ENCODE results near the gene RWDD2A. TPM values are rescaled to one million over a fixed set of nuclear protein-coding genes. Genes with fewer than 3 reads are reported as not detected.

Gene RWDD2A
- total RNA-seq, 1 experiment from 2014 or later, result 1.6 TPM

GRCh38 chr6:83198486-83199172, 5.5 kb downstream of the RWDD2A start:
- no peak for DNase-seq (ENCODE audit: low spot score)

GRCh38 chr6:83199173-83199862, 6.2 kb downstream of the RWDD2A start:
- DNase-seq (ENCODE audit: low spot score), result no peak

- no peak for DNase-seq (ENCODE audit: low spot score)
These were observed 6.7 kb downstream of the RWDD2A start for GRCh38 chr6:83199863-83200225.

GRCh38 chr6:83202031-83202430, 8.9 kb downstream of the RWDD2A start:
- DNase-seq (ENCODE audit: low spot score), result no peak

GRCh38 chr6:83215131-83216047, 22.2 kb downstream of the RWDD2A start:
- peak; percentile 30 for DNase-seq (ENCODE audit: low spot score)

GRCh38 chr6:83216806-83217205, 23.6 kb downstream of the RWDD2A start:
- no peak for DNase-seq (ENCODE audit: low spot score)

GRCh38 chr6:83218646-83219045, 25.5 kb downstream of the RWDD2A start:
- DNase-seq (ENCODE audit: low spot score), result no peak

GRCh38 chr6:83220121-83220520, 27.0 kb downstream of the RWDD2A start:
- no peak for DNase-seq (ENCODE audit: low spot score)

- DNase-seq (ENCODE audit: low spot score), result no peak
These were observed 28.1 kb downstream of the RWDD2A start for GRCh38 chr6:83221276-83221675.

GRCh38 chr6:83221889-83222479, 28.8 kb downstream of the RWDD2A start:
- no peak for DNase-seq (ENCODE audit: low spot score)

- no peak for DNase-seq (ENCODE audit: low spot score)
These were observed 33.4 kb downstream of the RWDD2A start for GRCh38 chr6:83226517-83226916.

GRCh38 chr6:83231146-83231545, 38.0 kb downstream of the RWDD2A start:
- no peak for DNase-seq (ENCODE audit: low spot score)

GRCh38 chr6:83247471-83247870, 54.3 kb downstream of the RWDD2A start:
- DNase-seq (ENCODE audit: low spot score), result peak; percentile 9

Other genes with a start within 250 kb of the RWDD2A start
- 4.2 and 9.3 TPM in 2 replicates for gene UBE3D, start 127.5 kb upstream of the RWDD2A start, total RNA-seq (2014; rRNA removed; shearing (Covaris generic))
- 5.3 and 14.5 TPM in 2 replicates for gene DOP1A, start 125.7 kb upstream of the RWDD2A start, total RNA-seq (2014; rRNA removed; shearing (Covaris generic))
- gene PGM3, start 92 bp upstream of the RWDD2A start, total RNA-seq (2014; rRNA removed; shearing (Covaris generic)), result 19.9 and 33.3 TPM in 2 replicates
- gene ME1, start 237.7 kb downstream of the RWDD2A start, total RNA-seq (2014; rRNA removed; shearing (Covaris generic)), result 49.6 and 53.1 TPM in 2 replicates

All from H4 (cell line).